GM20431 (cell line): ENCODE results near the gene NADSYN1.

Experiments
- in situ Hi-C: fragments of 300-500 bp; cut with MseI, MboI; formaldehyde crosslinking; loops from one replicate; pipeline ENCODE4 v1.15.0; 2020; ENCODE audit warnings: low sequenced_read_pairs; ENCODE audit not compliant: unreplicated experiment

The NADSYN1 gene

GRCh38 chr11:71466358-71466757 lies 13.4 kb downstream of the NADSYN1 start:
- in situ Hi-C loops: no loop called here

- in situ Hi-C loops: no loop called here
Measured at GRCh38 chr11:71467164-71467563, 14.2 kb downstream of the NADSYN1 start.

- in situ Hi-C loops: no loop called here
Measured at GRCh38 chr11:71470946-71471345, 17.9 kb downstream of the NADSYN1 start.

GRCh38 chr11:71472357-71472885 lies 19.4 kb downstream of the NADSYN1 start:
- in situ Hi-C loops: no loop called here

GRCh38 chr11:71472941-71473792 lies 20.2 kb downstream of the NADSYN1 start:
- in situ Hi-C loops: no loop called here

GRCh38 chr11:71473793-71474080 lies 20.7 kb downstream of the NADSYN1 start:
- in situ Hi-C loops: no loop called here

- in situ Hi-C loops: no loop called here
Measured at GRCh38 chr11:71474141-71474770, 21.3 kb downstream of the NADSYN1 start.

GRCh38 chr11:71474771-71475483 lies 21.9 kb downstream of the NADSYN1 start:
- in situ Hi-C loops: no loop called here

GRCh38 chr11:71476031-71476430 lies 23.0 kb downstream of the NADSYN1 start:
- in situ Hi-C loops: no loop called here

GRCh38 chr11:71476926-71477640 lies 24.1 kb downstream of the NADSYN1 start:
- in situ Hi-C loops: no loop called here

GRCh38 chr11:71477641-71478527 lies 24.9 kb downstream of the NADSYN1 start:
- in situ Hi-C loops: no loop called here

- in situ Hi-C loops: no loop called here
Measured at GRCh38 chr11:71478528-71478840, 25.5 kb downstream of the NADSYN1 start.

GRCh38 chr11:71481101-71481960 lies 28.3 kb downstream of the NADSYN1 start:
- in situ Hi-C loops: no loop called here

GRCh38 chr11:71482216-71482615 lies 29.2 kb downstream of the NADSYN1 start:
- in situ Hi-C loops: no loop called here

- in situ Hi-C loops: no loop called here
Measured at GRCh38 chr11:71482746-71483364, 29.9 kb downstream of the NADSYN1 start.

- in situ Hi-C loops: no loop called here
Measured at GRCh38 chr11:71483692-71484091, 30.7 kb downstream of the NADSYN1 start.

- in situ Hi-C loops: no loop called here
Measured at GRCh38 chr11:71484248-71485062, 31.5 kb downstream of the NADSYN1 start.
